RPMI7951 (cell line): Measurements from ENCODE around the gene RER1. TPM values are rescaled to one million over a fixed set of nuclear protein-coding genes. Genes with fewer than 3 reads are reported as not detected.

ENCODE experiments used
- DNase-seq: peaks from one replicate; pipeline ENCODE4 v3.0.0-alpha.2; 2012; ENCODE audit warnings: low read depth
- total RNA-seq: library from RNA; depleted of rRNA; stranded (reverse); fragments of >200 nt; shearing (Covaris generic); gene quantifications from 2 replicates; pipeline ENCODE4 v1.2.3, GENCODE V29; 2014; rRNA removed

The RER1 gene
- 99.8 and 113 TPM in 2 replicates for total RNA-seq

- peak; percentile 98 for DNase-seq
Observed at GRCh38 chr1:2391041-2391930, at the start of gene RER1, which contains the start of gene MORN1. Gene RER1 (plus strand): TSS chr1:2391841. CDS start chr1:2395791, 3,950 bp downstream. Gene MORN1 (minus strand): TSS chr1:2391554. CDS start chr1:2391533, 21 bp downstream.

- DNase-seq = no peak
Observed at GRCh38 chr1:2342384-2343022, 49.1 kb upstream of the RER1 start.

GRCh38 chr1:2343023-2343935 lies 48.4 kb upstream of the RER1 start:
- no peak for DNase-seq

- DNase-seq = no peak
Observed at GRCh38 chr1:2344121-2344681, 47.4 kb upstream of the RER1 start.

- DNase-seq = no peak
Observed at GRCh38 chr1:2344744-2345296, 46.8 kb upstream of the RER1 start.

- peak; percentile 18 for DNase-seq
Observed at GRCh38 chr1:2345297-2346075, 46.2 kb upstream of the RER1 start.

GRCh38 chr1:2346691-2347408 lies 44.8 kb upstream of the RER1 start:
- no peak for DNase-seq

GRCh38 chr1:2347409-2347785 lies 44.2 kb upstream of the RER1 start:
- no peak for DNase-seq

GRCh38 chr1:2347896-2348295 lies 43.7 kb upstream of the RER1 start:
- no peak for DNase-seq

- DNase-seq = no peak
Observed at GRCh38 chr1:2348346-2349325, 43.0 kb upstream of the RER1 start.

GRCh38 chr1:2349806-2350205 lies 41.8 kb upstream of the RER1 start:
- no peak for DNase-seq

GRCh38 chr1:2350501-2350900 lies 41.1 kb upstream of the RER1 start:
- no peak for DNase-seq

GRCh38 chr1:2350911-2351655 lies 40.6 kb upstream of the RER1 start:
- DNase-seq = no peak

GRCh38 chr1:2351723-2352122 lies 39.9 kb upstream of the RER1 start:
- no peak for DNase-seq

- DNase-seq = no peak
Observed at GRCh38 chr1:2352341-2352896, 39.2 kb upstream of the RER1 start.

GRCh38 chr1:2352897-2353550 lies 38.6 kb upstream of the RER1 start:
- no peak for DNase-seq
